K562 (cell line): ENCODE results near the gene LRRC61. TPM values are rescaled to one million over a fixed set of nuclear protein-coding genes. Genes with fewer than 3 reads are reported as not detected.

Source experiments
- ARID2 ChIP-seq: fragments of 450-650 bp; IDR thresholded peaks from 2 replicates; pipeline ENCODE4 v1.6.1; 2017; ENCODE audit warnings: antibody characterized with exemption, mild to moderate bottlenecking
- BRD4 ChIP-seq: fragments of 200-600 bp; sonication (generic); IDR thresholded peaks from 2 replicates; pipeline ENCODE4 v1.6.1; 2017; ENCODE audit warnings: inconsistent platforms
- ESRRB ChIP-seq: fragments of 250-450 bp; sonication (Bioruptor Pico); IDR thresholded peaks from 2 replicates; pipeline ENCODE4 v1.5.0; 2020; ENCODE audit warnings: mild to moderate bottlenecking, moderate library complexity, borderline replicate concordance
- JUNB ChIP-seq: fragments of 450-650 bp; formaldehyde crosslinking; conservative IDR thresholded peaks from 2 replicates; pipeline ENCODE4 v1.4.0; 2020; ENCODE audit warnings: mild to moderate bottlenecking
- NFATC3 ChIP-seq: fragments of 450-650 bp; IDR thresholded peaks from 2 replicates; pipeline ENCODE4 v1.6.1; 2017; ENCODE audit warnings: mild to moderate bottlenecking
- NONO ChIP-seq, 2 experiments: fragments of 200-400 bp in 1 of 2; fragments of 450-650 bp in 1 of 2; formaldehyde crosslinking in 1 of 2; IDR thresholded peaks; 2 replicates each; pipeline ENCODE4 v1.6.1; 2017; ENCODE audit warnings: low read depth in 2 of 2, mild to moderate bottlenecking in 2 of 2, moderate library complexity in 2 of 2, low read length in 1 of 2
- PHF20 ChIP-seq: fragments of 450-650 bp; IDR thresholded peaks from 2 replicates; pipeline ENCODE4 v1.6.1; 2018; ENCODE audit not compliant: partially characterized antibody
- PHTF2 ChIP-seq: fragments of 250-450 bp; sonication (Bioruptor Pico); IDR thresholded peaks from 2 replicates; pipeline ENCODE4 v1.5.0; 2021; ENCODE audit warnings: mild to moderate bottlenecking
- PURB ChIP-seq: sonication (generic); formaldehyde crosslinking; IDR thresholded peaks from 2 replicates; pipeline ENCODE4 v1.9.0; 2021; ENCODE audit warnings: low read depth, mild to moderate bottlenecking, missing genetic modification reagents
- RFX5 ChIP-seq: IDR thresholded peaks from 2 replicates; pipeline ENCODE4 v1.6.1; 2011; ENCODE audit warnings: low read depth, mild to moderate bottlenecking, improper control_type of control experiment, low read length
- SETDB1 ChIP-seq: IDR thresholded peaks from one replicate; pipeline ENCODE4 v1.6.1; 2012; ENCODE audit warnings: low read length, control low read depth, inconsistent platforms
- SMARCB1 ChIP-seq: IDR thresholded peaks from 2 replicates; pipeline ENCODE4 v1.6.1; 2011; ENCODE audit warnings: improper control_type of control experiment, low read depth; ENCODE audit not compliant: insufficient read length
- SRSF9 ChIP-seq: fragments of 200-400 bp; formaldehyde crosslinking; IDR thresholded peaks from 2 replicates; pipeline ENCODE4 v1.6.1; 2017; ENCODE audit warnings: low read depth, low read length, borderline replicate concordance
- TRIM28 ChIP-seq: fragments of 450-650 bp; IDR thresholded peaks from 2 replicates; pipeline ENCODE4 v1.6.1; 2017
- ZKSCAN3 ChIP-seq: fragments of 250-450 bp; sonication (Bioruptor Pico); IDR thresholded peaks from 2 replicates; pipeline ENCODE4 v1.4.0; 2020
- ZNF197 ChIP-seq: fragments of 200-800 bp; sonication (Bioruptor generic); IDR thresholded peaks from 2 replicates; pipeline ENCODE4 v1.6.1; 2016; ENCODE audit warnings: low read depth, missing genetic modification characterization, missing compliant biosample characterization
- ZNF274 ChIP-seq: IDR thresholded peaks from 2 replicates; pipeline ENCODE4 v1.6.1; 2011; ENCODE audit warnings: low read depth, mild to moderate bottlenecking, low read length, moderate library complexity, borderline replicate concordance
- polyA plus RNA-seq, 8 experiments: library from polyadenylated mRNA; depleted of rRNA in 4 of 8; stranded (reverse) in 5 of 8; unstranded in 3 of 8; fragments of >200 nt; fragmentation: Nextera tagmentation in 2 of 8; fragmentation: Illumina TruSeq in 1 of 8; extraction: Ambion mirVana in 2 of 8; extraction: Trizol in 1 of 8; gene quantifications; 2 replicates each; pipeline versions ENCODE4 v1.2.1 to v1.2.3, GENCODE V29; 2011 to 2014; ENCODE audit warnings: inconsistent platforms in 1 of 8, missing spikeins in 1 of 8
- total RNA-seq, 7 experiments: library from RNA; depleted of rRNA in 6 of 7; stranded (reverse); fragments of >200 nt in 6 of 7; fragmentation: Illumina TruSeq in 2 of 7; extraction: Trizol in 2 of 7; gene quantifications; 2 replicates each; pipeline versions ENCODE4 v1.2.1 to v1.2.3, GENCODE V29; 2011 to 2021; ENCODE audit warnings: low replicate concordance in 1 of 7
- TF ChIP-seq, protein P1 (sequence below), 2 experiments: fragments of 200-800 bp in 1 of 2; sonication (Bioruptor generic) in 1 of 2; sonication (generic) in 1 of 2; formaldehyde crosslinking in 1 of 2; IDR thresholded peaks in 1 of 2; conservative IDR thresholded peaks in 1 of 2; 2 replicates each; pipeline versions ENCODE4 v1.5.0 to v1.6.1; 2016 to 2020; ENCODE audit warnings: missing compliant biosample characterization in 1 of 2, missing genetic modification characterization in 1 of 2, missing genetic modification reagents in 1 of 2
- TF ChIP-seq, protein P2 (sequence below): fragments of 250-450 bp; sonication (Bioruptor Pico); IDR thresholded peaks from 2 replicates; pipeline ENCODE4 v1.5.0; 2020; ENCODE audit warnings: mild to moderate bottlenecking, borderline replicate concordance
- TF ChIP-seq, protein P3 (sequence below): IDR thresholded peaks from 3 replicates; pipeline ENCODE4 v1.6.1; 2011; ENCODE audit warnings: borderline replicate concordance, mild to moderate bottlenecking, moderate library complexity; ENCODE audit not compliant: insufficient read length; ENCODE audit errors: extremely low read depth
- TF ChIP-seq, protein P4 (sequence below): sonication (generic); formaldehyde crosslinking; IDR thresholded peaks from 2 replicates; pipeline ENCODE4 v1.8.1; 2023; ENCODE audit warnings: mild to moderate bottlenecking, missing genetic modification reagents, moderate library complexity

LRRC61 gene
- total and polyA plus RNA-seq, 9 of the 15 experiments (the other 6 are each of a cell fraction or from before 2014, with no cell fraction given): 1.3 to 55.2 (median 35.2) TPM

DNA sequence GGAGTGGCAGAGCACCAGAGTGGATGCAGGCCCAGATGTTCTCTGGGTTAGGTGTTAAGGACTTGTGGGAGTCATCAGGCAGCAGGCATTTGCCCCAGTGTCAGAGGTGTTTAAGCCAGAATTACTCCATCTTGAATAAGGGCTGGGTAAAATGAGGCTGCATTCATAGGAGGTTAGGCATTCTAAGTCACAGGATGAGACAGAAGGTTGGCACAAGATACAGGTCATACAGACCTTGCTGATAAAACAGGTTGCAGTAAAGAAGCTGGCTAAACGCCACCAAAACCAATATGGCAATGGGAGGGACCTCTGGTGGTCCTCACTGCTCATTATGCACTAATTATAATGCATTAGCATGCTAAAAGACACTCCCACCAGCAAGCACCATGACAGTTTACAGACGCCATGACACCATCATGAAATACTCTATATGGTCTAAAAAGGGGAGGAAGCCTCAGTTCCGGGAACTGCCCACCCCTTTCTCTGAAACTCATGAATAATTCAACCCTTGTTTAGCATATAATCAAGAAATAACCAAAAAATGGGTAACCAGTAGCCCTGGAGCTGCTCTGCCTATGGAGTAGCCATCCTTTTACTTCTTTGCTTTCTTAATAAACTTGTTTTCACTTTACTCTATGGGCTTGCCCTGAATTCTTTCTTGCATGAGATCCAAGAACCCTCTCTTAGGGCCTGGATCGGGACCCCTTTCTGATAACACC is 882 bp upstream of the LRRC61 start (continued):
- TF ChIP-seq, protein P1, sequence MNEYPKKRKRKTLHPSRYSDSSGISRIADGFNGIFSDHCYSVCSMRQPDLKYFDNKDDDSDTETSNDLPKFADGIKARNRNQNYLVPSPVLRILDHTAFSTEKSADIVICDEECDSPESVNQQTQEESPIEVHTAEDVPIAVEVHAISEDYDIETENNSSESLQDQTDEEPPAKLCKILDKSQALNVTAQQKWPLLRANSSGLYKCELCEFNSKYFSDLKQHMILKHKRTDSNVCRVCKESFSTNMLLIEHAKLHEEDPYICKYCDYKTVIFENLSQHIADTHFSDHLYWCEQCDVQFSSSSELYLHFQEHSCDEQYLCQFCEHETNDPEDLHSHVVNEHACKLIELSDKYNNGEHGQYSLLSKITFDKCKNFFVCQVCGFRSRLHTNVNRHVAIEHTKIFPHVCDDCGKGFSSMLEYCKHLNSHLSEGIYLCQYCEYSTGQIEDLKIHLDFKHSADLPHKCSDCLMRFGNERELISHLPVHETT (CRISPR knock-in tag; conservative IDR thresholded peaks at IDR 0.05 in 1 of 2, IDR thresholded peaks at IDR 0.05 in 1 of 2): peak in 1 of 2 experiments; percentile 76; a peak in 2 of 4 replicates
- TF ChIP-seq NFATC3 (peak; percentile 66; the same call in 1 of the 2 replicates), PHF20 (no peak), ZNF274 (no peak), TRIM28 (no peak), RFX5 (no peak), ARID2 (no peak), PURB (CRISPR knock-in tag) (no peak), PHTF2 (CRISPR knock-in tag) (no peak), SMARCB1 (no peak), SETDB1 (no peak), SRSF9 (no peak), BRD4 (no peak), ZNF197 (CRISPR knock-in tag) (no peak), ZKSCAN3 (CRISPR knock-in tag) (no peak), JUNB (CRISPR knock-in tag) (no peak), ESRRB (CRISPR knock-in tag) (no peak), NONO (IDR thresholded peaks at IDR 0.05; ENCODE audit: low read depth in 2 of 2, low read length in 1 of 2) (no peak)
- TF ChIP-seq, protein P2, sequence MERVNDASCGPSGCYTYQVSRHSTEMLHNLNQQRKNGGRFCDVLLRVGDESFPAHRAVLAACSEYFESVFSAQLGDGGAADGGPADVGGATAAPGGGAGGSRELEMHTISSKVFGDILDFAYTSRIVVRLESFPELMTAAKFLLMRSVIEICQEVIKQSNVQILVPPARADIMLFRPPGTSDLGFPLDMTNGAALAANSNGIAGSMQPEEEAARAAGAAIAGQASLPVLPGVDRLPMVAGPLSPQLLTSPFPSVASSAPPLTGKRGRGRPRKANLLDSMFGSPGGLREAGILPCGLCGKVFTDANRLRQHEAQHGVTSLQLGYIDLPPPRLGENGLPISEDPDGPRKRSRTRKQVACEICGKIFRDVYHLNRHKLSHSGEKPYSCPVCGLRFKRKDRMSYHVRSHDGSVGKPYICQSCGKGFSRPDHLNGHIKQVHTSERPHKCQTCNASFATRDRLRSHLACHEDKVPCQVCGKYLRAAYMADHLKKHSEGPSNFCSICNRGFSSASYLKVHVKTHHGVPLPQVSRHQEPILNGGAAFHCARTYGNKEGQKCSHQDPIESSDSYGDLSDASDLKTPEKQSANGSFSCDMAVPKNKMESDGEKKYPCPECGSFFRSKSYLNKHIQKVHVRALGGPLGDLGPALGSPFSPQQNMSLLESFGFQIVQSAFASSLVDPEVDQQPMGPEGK (CRISPR knock-in tag): peak; percentile 82; the same call in 1 of the 2 replicates
- TF ChIP-seq, protein P3, sequence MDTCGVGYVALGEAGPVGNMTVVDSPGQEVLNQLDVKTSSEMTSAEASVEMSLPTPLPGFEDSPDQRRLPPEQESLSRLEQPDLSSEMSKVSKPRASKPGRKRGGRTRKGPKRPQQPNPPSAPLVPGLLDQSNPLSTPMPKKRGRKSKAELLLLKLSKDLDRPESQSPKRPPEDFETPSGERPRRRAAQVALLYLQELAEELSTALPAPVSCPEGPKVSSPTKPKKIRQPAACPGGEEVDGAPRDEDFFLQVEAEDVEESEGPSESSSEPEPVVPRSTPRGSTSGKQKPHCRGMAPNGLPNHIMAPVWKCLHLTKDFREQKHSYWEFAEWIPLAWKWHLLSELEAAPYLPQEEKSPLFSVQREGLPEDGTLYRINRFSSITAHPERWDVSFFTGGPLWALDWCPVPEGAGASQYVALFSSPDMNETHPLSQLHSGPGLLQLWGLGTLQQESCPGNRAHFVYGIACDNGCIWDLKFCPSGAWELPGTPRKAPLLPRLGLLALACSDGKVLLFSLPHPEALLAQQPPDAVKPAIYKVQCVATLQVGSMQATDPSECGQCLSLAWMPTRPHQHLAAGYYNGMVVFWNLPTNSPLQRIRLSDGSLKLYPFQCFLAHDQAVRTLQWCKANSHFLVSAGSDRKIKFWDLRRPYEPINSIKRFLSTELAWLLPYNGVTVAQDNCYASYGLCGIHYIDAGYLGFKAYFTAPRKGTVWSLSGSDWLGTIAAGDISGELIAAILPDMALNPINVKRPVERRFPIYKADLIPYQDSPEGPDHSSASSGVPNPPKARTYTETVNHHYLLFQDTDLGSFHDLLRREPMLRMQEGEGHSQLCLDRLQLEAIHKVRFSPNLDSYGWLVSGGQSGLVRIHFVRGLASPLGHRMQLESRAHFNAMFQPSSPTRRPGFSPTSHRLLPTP: no peak
- TF ChIP-seq, protein P4, sequence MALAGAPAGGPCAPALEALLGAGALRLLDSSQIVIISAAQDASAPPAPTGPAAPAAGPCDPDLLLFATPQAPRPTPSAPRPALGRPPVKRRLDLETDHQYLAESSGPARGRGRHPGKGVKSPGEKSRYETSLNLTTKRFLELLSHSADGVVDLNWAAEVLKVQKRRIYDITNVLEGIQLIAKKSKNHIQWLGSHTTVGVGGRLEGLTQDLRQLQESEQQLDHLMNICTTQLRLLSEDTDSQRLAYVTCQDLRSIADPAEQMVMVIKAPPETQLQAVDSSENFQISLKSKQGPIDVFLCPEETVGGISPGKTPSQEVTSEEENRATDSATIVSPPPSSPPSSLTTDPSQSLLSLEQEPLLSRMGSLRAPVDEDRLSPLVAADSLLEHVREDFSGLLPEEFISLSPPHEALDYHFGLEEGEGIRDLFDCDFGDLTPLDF: no peak
